Natural killer cell (primary cell): ENCODE data around the gene PEAK1. TPM values are rescaled to one million over a fixed set of nuclear protein-coding genes. Genes with fewer than 3 reads are reported as not detected.
A peak's percentile ranks its signal among the peaks of the same experiment; 100 is the strongest.

Experiments
- ATAC-seq, 3 donors: fragments of 150-1000 bp in 2 of 3; fragments of 200-7000 bp in 1 of 3; cut with Tn5 transposase; 1 replicate in 1 of 3; 2 replicates in 2 of 3; pipeline ENCODE4 v1.10.0; 2021; ENCODE audit warnings: mild to moderate bottlenecking in 2 of 3, moderate library complexity in 2 of 3
- DNase-seq, 2 donors: peaks; one replicate each; pipeline versions ENCODE4 v3.0.0 to v3.0.0-alpha.2; 2013 to 2021; ENCODE audit warnings: mixed read lengths in 1 of 2
- H3K27ac ChIP-seq: one replicate; pipeline ENCODE4 v1.5.1; 2013; ENCODE audit warnings: mild to moderate bottlenecking, low read length
- H3K27me3 ChIP-seq: one replicate; pipeline ENCODE4 v1.6.1; 2013; ENCODE audit warnings: low read length; ENCODE audit not compliant: control insufficient read depth, insufficient read depth
- H3K36me3 ChIP-seq: one replicate; pipeline ENCODE4 v1.6.1; 2013; ENCODE audit warnings: low read length; ENCODE audit not compliant: control insufficient read depth, insufficient read depth
- H3K4me1 ChIP-seq: one replicate; pipeline ENCODE4 v1.6.1; 2013; ENCODE audit warnings: low read length; ENCODE audit not compliant: control insufficient read depth, insufficient read depth
- H3K4me3 ChIP-seq: one replicate; pipeline ENCODE4 v1.5.1; 2013; ENCODE audit warnings: low read length
- H3K9me3 ChIP-seq: one replicate; pipeline ENCODE4 v1.6.1; 2013; ENCODE audit warnings: low read length; ENCODE audit not compliant: control insufficient read depth, insufficient read depth
- H3K27ac Mint-ChIP-seq, 2 donors: one replicate each; pipeline ENCODE4 v1.8.0; 2022; ENCODE audit warnings: mild to moderate bottlenecking in 2 of 2, mixed read lengths in 2 of 2, moderate library complexity in 1 of 2
- H3K27me3 Mint-ChIP-seq, 2 donors: one replicate each; pipeline ENCODE4 v1.8.0; 2022; ENCODE audit warnings: low read depth in 2 of 2, mixed read lengths in 2 of 2
- H3K36me3 Mint-ChIP-seq: one replicate; pipeline ENCODE4 v1.8.0; 2022; ENCODE audit warnings: mixed read lengths
- H3K4me1 Mint-ChIP-seq, 2 donors: one replicate each; pipeline ENCODE4 v1.8.0; 2022; ENCODE audit warnings: mixed read lengths in 2 of 2
- H3K4me3 Mint-ChIP-seq: one replicate; pipeline ENCODE4 v1.8.0; 2022; ENCODE audit warnings: mild to moderate bottlenecking, moderate library complexity, mixed read lengths
- H3K9me3 Mint-ChIP-seq, 2 donors: one replicate each; pipeline ENCODE4 v1.8.0; 2022; ENCODE audit warnings: mixed read lengths in 2 of 2
- CTCF ChIP-seq: fragments of 200-600 bp; IDR thresholded peaks from one replicate; pipeline ENCODE4 v1.8.0; 2022; ENCODE audit warnings: antibody characterized with exemption
- WGBS: methylation state at CpG from one replicate; pipeline ENCODE4 v1.1.7; 2013; ENCODE audit warnings: missing lambda C conversion rate; ENCODE audit not compliant: insufficient coverage; 5-methylcytosine and 5-hydroxymethylcytosine counted together
- intact Hi-C: fragments of 100-400 bp; cut with micrococcal nuclease; formaldehyde crosslinking; loops from one replicate; pipeline ENCODE4 v1.14.2; 2022
- total RNA-seq, 4 donors: library from RNA; stranded (reverse); fragments of 120-200 nt in 1 of 4; gene quantifications; one replicate each; pipeline versions ENCODE4 v1.2.3 to v1.2.4, GENCODE V29; 2013 to 2022

Gene PEAK1
- total RNA-seq, 3 donors from 2014 or later (not counting 1 experiment from before 2014, with no cell fraction given) = 59.3 to 73.9 (median 69.1) TPM

DNA sequence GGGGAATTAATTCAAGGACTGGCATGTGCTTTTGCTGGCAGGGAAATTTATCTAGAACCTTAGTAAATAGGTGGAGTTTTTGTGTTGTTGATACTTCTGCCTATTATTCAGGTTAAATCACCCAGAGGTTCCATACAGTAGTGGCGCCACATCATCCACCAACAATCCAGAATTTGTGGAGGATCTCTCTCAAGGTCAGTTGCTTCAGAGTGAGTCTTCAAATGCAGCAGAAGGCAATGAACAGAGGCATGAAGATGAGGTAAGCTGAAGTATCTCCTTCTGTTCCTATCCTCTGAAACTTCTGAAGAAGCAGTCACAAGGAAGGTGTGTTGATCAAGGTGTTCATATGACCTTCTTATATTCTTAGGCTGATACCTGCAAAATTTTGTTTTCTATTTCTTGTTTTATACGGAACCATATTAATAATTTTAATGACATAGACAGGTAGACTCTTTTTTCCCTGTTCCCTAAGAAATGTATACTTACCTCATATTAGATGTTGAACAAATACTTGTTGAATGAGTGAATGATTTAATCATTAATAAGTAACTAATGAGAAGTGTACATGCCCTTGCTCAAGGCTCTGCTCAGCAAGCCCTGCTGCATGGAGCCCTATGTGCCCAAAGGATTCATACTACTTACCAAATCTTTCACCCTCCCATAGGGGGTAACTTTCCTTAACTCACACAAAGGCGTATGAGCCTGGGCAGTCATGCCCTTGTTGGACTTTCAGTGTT, 44.4 kb upstream of the PEAK1 start:
- peaks cover 29% of the 10 kb centered on the region for H3K36me3 Mint-ChIP-seq
- H3K9me3 Mint-ChIP-seq = no peaks in the 10 kb centered on the region
- ATAC-seq = no peak

DNA sequence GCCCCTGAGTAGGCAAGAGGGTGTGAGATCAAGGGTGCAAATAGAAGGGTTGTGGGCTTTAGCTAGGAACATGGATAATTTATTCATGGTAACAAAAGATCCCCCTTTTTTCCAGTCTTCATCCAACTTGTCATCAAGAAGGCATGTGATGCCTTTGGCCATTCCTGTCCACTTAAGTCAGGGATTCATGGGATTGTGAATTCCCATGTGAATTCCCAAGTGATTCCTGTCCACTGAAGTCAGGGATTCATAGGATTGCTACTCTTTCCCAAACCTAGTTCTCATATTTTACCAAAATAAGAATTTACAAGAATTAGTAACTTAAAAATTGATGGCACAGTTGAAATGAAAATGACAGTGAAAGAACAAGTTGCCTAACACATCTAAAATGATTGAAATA, 41.6 kb upstream of the PEAK1 start:
- Histone ChIP-seq H3K9me3 (no peaks in the 10 kb centered on the region), H3K36me3 (peaks cover 32% of the 10 kb centered on the region), H3K4me3 (no peak overlapping the region), H3K27ac (no peak overlapping the region), H3K27me3 (no peaks in the 10 kb centered on the region), H3K4me1 (no peaks in the 10 kb centered on the region)
- peak overlapping the region in 1 of 2 donors; percentile 0 for H3K27ac Mint-ChIP-seq
- no peak for ATAC-seq
- no peaks in the 10 kb centered on the region for H3K27me3 Mint-ChIP-seq
- peaks cover 14 to 15% of the 10 kb centered on the region in 2 donors for H3K4me1 Mint-ChIP-seq
- peaks cover 18% of the 10 kb centered on the region for H3K36me3 Mint-ChIP-seq
- no peak overlapping the region for H3K4me3 Mint-ChIP-seq
- no peak for DNase-seq
- no peaks in the 10 kb centered on the region for H3K9me3 Mint-ChIP-seq
- no peak for TF ChIP-seq CTCF
- intact Hi-C loops = no loop called here

More for the DNA sequence above, 44.4 kb upstream of the PEAK1 start:
- WGBS = 93% methylated on average over 2 of the region's 3 CpGs
- no peak for DNase-seq
- H3K27me3 Mint-ChIP-seq = no peaks in the 10 kb centered on the region
- no peak overlapping the region for H3K4me3 Mint-ChIP-seq
- Histone ChIP-seq H3K9me3 (no peaks in the 10 kb centered on the region), H3K4me1 (no peaks in the 10 kb centered on the region), H3K36me3 (peaks cover 48% of the 10 kb centered on the region), H3K4me3 (no peak overlapping the region), H3K27ac (no peak overlapping the region), H3K27me3 (no peaks in the 10 kb centered on the region)
- intact Hi-C loops = no loop called here
- H3K4me1 Mint-ChIP-seq = peaks cover 0 to 5% of the 10 kb centered on the region in 2 donors
- no peak overlapping the region for H3K27ac Mint-ChIP-seq
- no peak for TF ChIP-seq CTCF

GRCh38 chr15:77459031-77459430, 39.1 kb upstream of the PEAK1 start:
- intact Hi-C loops = no loop called here
- DNase-seq = no peak
- Mint-ChIP-seq H3K9me3 (no peaks in the 10 kb centered on the region), H3K4me3 (no peak overlapping the region), H3K36me3 (peaks cover 15% of the 10 kb centered on the region), H3K27me3 (no peaks in the 10 kb centered on the region), H3K4me1 (peaks cover 23 to 30% of the 10 kb centered on the region in 2 donors), H3K27ac (no peak overlapping the region)
- H3K4me1 ChIP-seq = no peaks in the 10 kb centered on the region
- peaks cover 23% of the 10 kb centered on the region for H3K36me3 ChIP-seq
- no peak for TF ChIP-seq CTCF
- ATAC-seq = no peak
- no peak overlapping the region for H3K27ac ChIP-seq
- no peaks in the 10 kb centered on the region for H3K27me3 ChIP-seq
- H3K4me3 ChIP-seq = no peak overlapping the region
- no peaks in the 10 kb centered on the region for H3K9me3 ChIP-seq
- WGBS = 94% methylated on average over 2 of the region's 2 CpGs

DNA sequence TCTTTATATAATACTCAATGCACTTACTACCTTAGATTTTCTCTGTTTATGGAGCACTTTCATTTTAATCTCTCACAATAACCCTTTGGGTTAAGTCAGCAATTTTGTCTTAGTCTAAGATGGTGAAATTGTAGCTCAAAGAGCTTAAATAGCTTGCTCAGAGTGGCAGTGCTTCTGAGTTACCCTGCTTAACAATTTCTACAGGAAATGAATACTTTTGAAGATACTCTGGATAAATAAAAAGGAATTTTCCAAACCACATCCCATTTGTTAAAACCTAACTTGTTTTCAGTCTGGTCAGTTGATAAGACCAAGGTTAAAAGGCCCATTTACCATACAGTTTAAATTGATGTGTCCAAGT, 38.0 kb upstream of the PEAK1 start:
- ATAC-seq = no peak
- H3K36me3 ChIP-seq = peaks cover 17% of the 10 kb centered on the region
- intact Hi-C loops = no loop called here
- peaks cover 23 to 31% of the 10 kb centered on the region in 2 donors for H3K4me1 Mint-ChIP-seq
- no peaks in the 10 kb centered on the region for H3K27me3 ChIP-seq
- no peaks in the 10 kb centered on the region for H3K4me1 ChIP-seq
- no peaks in the 10 kb centered on the region for H3K9me3 Mint-ChIP-seq
- no peak overlapping the region for H3K27ac ChIP-seq
- no peak for TF ChIP-seq CTCF
- DNase-seq = no peak
- H3K27me3 Mint-ChIP-seq = no peaks in the 10 kb centered on the region
- H3K4me3 Mint-ChIP-seq = no peak overlapping the region
- no peak overlapping the region for H3K4me3 ChIP-seq
- no peaks in the 10 kb centered on the region for H3K9me3 ChIP-seq
- H3K27ac Mint-ChIP-seq = peak overlapping the region; percentile 14 to 32
- peaks cover 15% of the 10 kb centered on the region for H3K36me3 Mint-ChIP-seq
